Spleen (tissue), 11 donors: ENCODE data around the gene IGSF23. TPM values are rescaled to one million over a fixed set of nuclear protein-coding genes. Genes with fewer than 3 reads are reported as not detected.

ENCODE experiments used
- DNase-seq: peaks from one replicate; pipeline ENCODE4 v3.0.0-alpha.2; 2020
- H3K27ac ChIP-seq, 8 donors: fragments of 200-600 bp; sonication (generic) in 7 of 8; 1 replicate in 4 of 8; 2 replicates in 4 of 8; pipeline versions ENCODE4 v1.5.0 to v1.8.0; 2016 to 2021; ENCODE audit warnings: inconsistent platforms in 4 of 8, mild to moderate bottlenecking in 4 of 8, moderate library complexity in 1 of 8
- H3K27me3 ChIP-seq, 7 donors: fragments of 200-600 bp; sonication (generic) in 6 of 7; replicated peaks in 1 of 7; 1 replicate in 4 of 7; 2 replicates in 3 of 7; pipeline versions ENCODE4 v1.5.0 to v1.8.0; 2016 to 2021; ENCODE audit warnings: inconsistent platforms in 3 of 7, mild to moderate bottlenecking in 1 of 7
- H3K36me3 ChIP-seq, 6 donors: fragments of 200-600 bp; sonication (generic) in 5 of 6; 1 replicate in 4 of 6; 2 replicates in 2 of 6; pipeline versions ENCODE4 v1.5.0 to v1.8.0; 2016 to 2021; ENCODE audit warnings: inconsistent platforms in 2 of 6
- H3K4me1 ChIP-seq, 6 donors: fragments of 200-600 bp; sonication (generic) in 5 of 6; 1 replicate in 3 of 6; 2 replicates in 3 of 6; pipeline versions ENCODE4 v1.5.0 to v1.8.0; 2016 to 2021; ENCODE audit warnings: inconsistent platforms in 3 of 6
- H3K4me3 ChIP-seq, 8 donors: fragments of 200-600 bp; sonication (generic) in 7 of 8; 1 replicate in 4 of 8; 2 replicates in 4 of 8; pipeline versions ENCODE4 v1.5.0 to v1.8.0; 2016 to 2021; ENCODE audit warnings: inconsistent platforms in 4 of 8, mild to moderate bottlenecking in 4 of 8, moderate library complexity in 2 of 8
- H3K9me3 ChIP-seq, 8 donors: fragments of 200-600 bp; sonication (generic) in 7 of 8; 1 replicate in 4 of 8; 2 replicates in 4 of 8; pipeline versions ENCODE4 v1.5.0 to v1.8.0; 2016 to 2021; ENCODE audit warnings: inconsistent platforms in 4 of 8
- CTCF ChIP-seq, 11 experiments: fragments of 200-600 bp in 7 of 11; fragments of 450-650 bp in 4 of 11; sonication (generic) in 4 of 11; IDR thresholded peaks in 8 of 11; conservative IDR thresholded peaks in 3 of 11; 1 replicate in 7 of 11; 2 replicates in 4 of 11; pipeline versions ENCODE4 v1.4.0 to v1.8.0; 2016 to 2021; ENCODE audit warnings: antibody characterized with exemption in 11 of 11, inconsistent platforms in 4 of 11, mild to moderate bottlenecking in 1 of 11
- POLR2A ChIP-seq, 3 donors: fragments of 450-650 bp; IDR thresholded peaks; one replicate each; pipeline ENCODE4 v1.5.1; 2017; ENCODE audit warnings: antibody characterized with exemption in 3 of 3, mild to moderate bottlenecking in 1 of 3
- POLR2AphosphoS5 ChIP-seq, 3 donors: sonication (generic); formaldehyde crosslinking; IDR thresholded peaks; one replicate each; pipeline ENCODE4 v1.5.1; 2017; ENCODE audit warnings: antibody characterized with exemption in 3 of 3
- WGBS, 5 donors: extraction: QIAGEN DNeasy Blood & Tissue Kit in 3 of 5; methylation state at CpG; one replicate each; pipeline versions ENCODE4 v1.1.5 to v1.1.7; 2013 to 2018; 5-methylcytosine and 5-hydroxymethylcytosine counted together
- intact Hi-C: fragments of 100-400 bp; cut with DNase I; formaldehyde crosslinking; loops from one replicate; pipeline ENCODE4 v1.15.0; 2023; ENCODE audit warnings: low total_unique reads
- polyA plus RNA-seq, 3 donors: library from polyadenylated mRNA; stranded (reverse); fragments of 200-250 nt; gene quantifications; one replicate each; pipeline ENCODE4 v1.2.1, GENCODE V29; 2013
- total RNA-seq, 7 donors: library from RNA; depleted of rRNA in 3 of 7; stranded (reverse); fragments of >200 nt in 3 of 7; fragmentation: NEBNext Ultra II Directional in 4 of 7; extraction: Animal tissue kit (Norgen Biotek cat#: 25700) in 4 of 7; gene quantifications; one replicate each; pipeline versions ENCODE4 v1.1.0 to v1.2.1, GENCODE V29; 2016 to 2021
- donor health status: healthy with polysubstance abuse.
- donor health status: DM: no; HTN: no; CAD: no; lungs with moderate emphysema.
- donor health status: DM: no; HTN: no; CAD: no.
- donor health status: Bipolar disorder and iron deficiency.
- donor health status: healthy.
- donor health status: DM: no; HTN: no; CAD: no.
- donor health status: DM: yes; HTN: yes; CAD: no.

Gene IGSF23
- total and polyA plus RNA-seq, 10 donors: not detected

GRCh38 chr19:44597131-44597491, 16.3 kb upstream of the IGSF23 start:
- 72 to 87% (median 86%) methylated on average over 3 of the region's 3 CpGs for WGBS, 5 donors
- Histone ChIP-seq H3K27me3 (peaks cover 0 to 21% (median 0%) of the 10 kb centered on the region in 7 donors), H3K9me3 (peaks cover 0 to 16% (median 2%) of the 10 kb centered on the region in 8 donors), H3K4me3 (no peak overlapping the region), H3K36me3 (no peaks in the 10 kb centered on the region), H3K4me1 (peaks cover 0 to 6% (median 0%) of the 10 kb centered on the region in 6 donors), H3K27ac (no peak overlapping the region)
- no peak for TF ChIP-seq CTCF (IDR thresholded peaks at IDR 0.05 in 8 of 11, conservative IDR thresholded peaks at IDR 0.05 in 3 of 11)
- TF ChIP-seq POLR2AphosphoS5 (IDR thresholded peaks at IDR 0.05): no peak
- TF ChIP-seq POLR2A (IDR thresholded peaks at IDR 0.05): no peak
- intact Hi-C loops: no loop called here
- no peak for DNase-seq

GRCh38 chr19:44598355-44598754, 15.0 kb upstream of the IGSF23 start:
- peaks cover 0 to 21% (median 0%) of the 10 kb centered on the region in 7 donors for H3K27me3 ChIP-seq
- intact Hi-C loops: no loop called here
- H3K4me3 ChIP-seq: no peak overlapping the region
- H3K4me1 ChIP-seq: peaks cover 0 to 6% (median 2%) of the 10 kb centered on the region in 6 donors
- no peaks in the 10 kb centered on the region for H3K36me3 ChIP-seq
- TF ChIP-seq POLR2A (IDR thresholded peaks at IDR 0.05) (no peak), CTCF (IDR thresholded peaks at IDR 0.05 in 8 of 11, conservative IDR thresholded peaks at IDR 0.05 in 3 of 11) (no peak), POLR2AphosphoS5 (IDR thresholded peaks at IDR 0.05) (no peak)
- H3K9me3 ChIP-seq: peaks cover 0 to 16% (median 2%) of the 10 kb centered on the region in 8 donors
- H3K27ac ChIP-seq: no peak overlapping the region
- DNase-seq: no peak

GRCh38 chr19:44598880-44599279, 14.5 kb upstream of the IGSF23 start:
- Histone ChIP-seq H3K27ac (no peak overlapping the region), H3K27me3 (peaks cover 0 to 21% (median 0%) of the 10 kb centered on the region in 7 donors), H3K4me1 (peaks cover 0 to 8% (median 3%) of the 10 kb centered on the region in 6 donors), H3K9me3 (peaks cover 0 to 16% (median 2%) of the 10 kb centered on the region in 8 donors), H3K4me3 (no peak overlapping the region), H3K36me3 (no peaks in the 10 kb centered on the region)
- WGBS, 5 donors: 69 to 91% (median 83%) methylated on average over 2 to 3 of the region's 3 CpGs
- intact Hi-C loops: no loop called here
- DNase-seq: no peak
- TF ChIP-seq POLR2AphosphoS5 (IDR thresholded peaks at IDR 0.05): no peak
- TF ChIP-seq POLR2A (IDR thresholded peaks at IDR 0.05): no peak
- no peak for TF ChIP-seq CTCF (IDR thresholded peaks at IDR 0.05 in 8 of 11, conservative IDR thresholded peaks at IDR 0.05 in 3 of 11)

- H3K27ac ChIP-seq: no peak overlapping the region
- no peak for DNase-seq
- peaks cover 0 to 21% (median 0%) of the 10 kb centered on the region in 7 donors for H3K27me3 ChIP-seq
- 67 to 88% (median 79%) methylated on average over 4 of the region's 4 CpGs for WGBS, 5 donors
- intact Hi-C loops: no loop called here
- TF ChIP-seq CTCF (IDR thresholded peaks at IDR 0.05 in 8 of 11, conservative IDR thresholded peaks at IDR 0.05 in 3 of 11) (no peak), POLR2AphosphoS5 (IDR thresholded peaks at IDR 0.05) (no peak), POLR2A (IDR thresholded peaks at IDR 0.05) (no peak)
- no peaks in the 10 kb centered on the region for H3K36me3 ChIP-seq
- H3K4me3 ChIP-seq: no peak overlapping the region
- peaks cover 0 to 8% (median 3%) of the 10 kb centered on the region in 6 donors for H3K4me1 ChIP-seq
- peaks cover 0 to 16% (median 2%) of the 10 kb centered on the region in 8 donors for H3K9me3 ChIP-seq
Measured at GRCh38 chr19:44600466-44600865, 12.9 kb upstream of the IGSF23 start.
